Cerebellar nuclear complex (tissue), 1 donor: ENCODE results near the gene SCARF2.
"Not testable (repeated sequence)": the region's sequence is repeated elsewhere in the genome, so short reads cannot be mapped to it uniquely, and the experiment has no call there.

Experiments
- DNase-seq, 2 experiments: peaks; one replicate each; lab custom pipeline; 2025; lab: John Stamatoyannopoulos, UW

The SCARF2 gene

DNA sequence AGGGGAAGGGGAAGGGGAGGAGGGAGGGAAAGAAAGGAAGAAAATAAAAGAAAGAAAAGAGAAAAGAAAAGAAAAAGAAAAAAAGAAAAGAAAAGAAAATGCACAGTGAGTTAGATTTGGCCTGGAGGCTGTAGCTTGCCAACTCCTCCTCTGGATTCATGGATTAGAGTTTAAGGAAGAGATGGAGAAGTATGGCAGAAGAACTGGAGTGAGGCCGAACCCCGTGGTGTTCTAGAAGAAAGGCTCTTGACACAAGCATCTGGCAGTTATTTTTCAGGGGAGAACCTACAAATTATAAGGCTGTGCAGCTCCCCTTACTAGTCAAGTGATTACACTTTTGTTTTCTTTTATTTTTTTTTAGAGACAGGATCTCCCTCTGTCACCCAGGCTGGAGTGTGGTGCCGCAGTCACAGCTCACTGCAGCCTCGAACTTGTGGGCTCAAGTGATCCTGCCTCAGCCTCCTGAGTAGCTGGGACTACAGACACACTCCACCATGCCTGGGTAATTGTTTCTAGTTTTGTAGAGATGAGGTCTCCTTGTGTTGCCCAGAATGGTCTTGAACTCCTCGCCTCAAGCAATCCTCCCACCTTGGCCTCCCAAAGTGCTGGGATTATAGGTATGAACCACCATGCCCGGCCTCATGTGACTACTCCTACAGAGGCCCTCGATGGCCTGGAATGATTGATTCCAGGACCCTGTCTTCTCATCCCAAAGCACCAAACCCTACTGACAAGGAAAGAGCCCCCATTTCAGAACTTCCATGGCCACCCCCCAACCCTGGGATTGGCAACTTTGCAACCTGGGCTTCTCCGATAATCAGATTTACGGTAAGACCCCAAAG lies 24.2 kb downstream of the SCARF2 start:
- DNase-seq: no peak

DNA sequence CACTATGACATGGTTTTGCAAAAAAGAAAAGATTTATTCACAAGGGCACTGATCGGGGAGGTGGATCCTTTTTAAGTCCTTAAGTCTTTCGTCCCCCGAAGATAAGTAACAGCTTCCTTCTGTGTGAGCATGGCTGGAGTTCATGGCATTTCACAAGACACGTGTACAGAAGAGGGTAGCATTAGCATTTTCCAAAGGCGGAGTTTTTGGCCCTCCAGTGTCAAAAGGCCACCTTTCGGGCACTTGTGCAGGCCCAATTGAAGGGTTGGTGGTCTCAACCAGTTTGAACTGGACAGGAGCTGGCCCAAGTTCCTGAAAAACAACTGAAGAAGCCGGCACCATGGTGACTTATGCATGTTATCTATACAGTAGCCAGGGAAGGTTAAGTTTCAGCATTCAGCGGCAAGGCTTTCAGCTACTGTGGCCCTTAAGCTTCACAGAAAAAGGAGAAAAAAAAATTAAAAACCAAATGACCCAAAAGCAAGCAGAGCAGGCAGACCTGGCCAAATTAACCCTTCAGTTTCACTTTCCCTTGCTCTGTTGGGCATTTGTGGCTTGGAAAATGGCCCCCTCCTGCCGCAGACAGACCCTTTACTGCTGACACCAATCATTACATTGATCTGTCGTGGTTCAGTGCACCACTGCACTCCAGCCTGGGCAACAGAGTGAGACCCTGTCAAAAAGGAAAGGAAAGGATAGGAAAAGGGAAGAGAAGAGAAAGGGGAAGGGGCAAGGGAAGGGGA lies 25.0 kb downstream of the SCARF2 start:
- no peak for DNase-seq

DNA sequence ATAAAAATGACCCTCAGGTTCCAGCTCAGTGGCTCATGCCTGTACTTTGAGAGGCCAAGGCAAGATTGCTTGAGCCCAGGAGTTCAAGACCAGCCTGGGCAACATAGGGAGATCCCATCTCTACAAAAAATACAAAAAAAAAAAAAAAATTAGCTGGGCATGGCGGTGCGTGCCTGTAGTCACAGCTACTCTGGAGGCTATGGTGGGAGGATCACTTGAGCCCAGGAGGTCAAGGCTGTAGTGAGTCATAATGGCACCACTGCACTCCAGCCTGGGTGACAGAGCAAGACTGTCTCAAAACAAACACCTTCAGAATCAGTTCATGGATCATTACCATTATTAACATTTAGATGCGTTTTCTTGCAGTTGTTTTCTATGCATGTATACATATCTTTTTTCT lies 28.2 kb downstream of the SCARF2 start:
- DNase-seq: not testable (repeated sequence)

DNA sequence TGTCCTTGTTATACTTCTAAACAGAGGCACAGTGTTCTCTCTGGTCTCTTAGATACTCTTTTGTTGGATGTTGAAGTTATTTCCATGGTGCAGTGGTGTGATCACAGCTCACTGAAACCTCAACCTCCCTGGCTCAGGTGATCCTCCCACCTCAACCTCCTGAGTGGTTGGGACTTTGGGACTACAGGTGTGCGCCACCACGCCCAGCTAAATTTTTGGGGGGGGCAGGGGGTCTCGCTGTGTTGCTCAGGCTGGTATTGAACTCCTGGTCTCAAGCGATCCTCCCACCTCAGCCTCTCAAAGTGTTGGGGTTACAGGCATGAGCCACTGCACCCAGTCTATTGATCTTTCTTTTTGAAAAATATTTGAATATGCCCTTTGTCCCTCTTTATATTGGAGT lies 28.7 kb downstream of the SCARF2 start:
- DNase-seq: no peak

DNA sequence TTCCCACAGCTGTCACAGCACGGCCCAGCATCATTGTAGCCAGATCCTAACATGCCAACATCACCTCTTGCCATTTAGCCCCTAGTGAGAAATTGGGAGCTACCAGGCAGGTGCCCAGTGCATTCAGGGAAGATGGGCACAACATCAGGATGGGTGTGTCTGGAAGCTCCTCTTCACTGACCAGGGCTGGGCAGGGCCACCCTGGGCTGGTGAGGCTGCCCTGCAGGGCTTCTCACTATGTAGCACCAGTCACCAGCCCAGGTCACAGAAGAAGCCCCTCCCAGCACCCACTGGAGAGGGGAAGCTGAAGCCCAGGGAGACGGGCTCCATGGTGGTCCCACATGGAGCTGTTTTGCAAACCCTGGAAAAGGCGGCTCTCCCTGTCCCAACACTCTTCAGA lies 29.8 kb downstream of the SCARF2 start:
- DNase-seq: no peak

DNA sequence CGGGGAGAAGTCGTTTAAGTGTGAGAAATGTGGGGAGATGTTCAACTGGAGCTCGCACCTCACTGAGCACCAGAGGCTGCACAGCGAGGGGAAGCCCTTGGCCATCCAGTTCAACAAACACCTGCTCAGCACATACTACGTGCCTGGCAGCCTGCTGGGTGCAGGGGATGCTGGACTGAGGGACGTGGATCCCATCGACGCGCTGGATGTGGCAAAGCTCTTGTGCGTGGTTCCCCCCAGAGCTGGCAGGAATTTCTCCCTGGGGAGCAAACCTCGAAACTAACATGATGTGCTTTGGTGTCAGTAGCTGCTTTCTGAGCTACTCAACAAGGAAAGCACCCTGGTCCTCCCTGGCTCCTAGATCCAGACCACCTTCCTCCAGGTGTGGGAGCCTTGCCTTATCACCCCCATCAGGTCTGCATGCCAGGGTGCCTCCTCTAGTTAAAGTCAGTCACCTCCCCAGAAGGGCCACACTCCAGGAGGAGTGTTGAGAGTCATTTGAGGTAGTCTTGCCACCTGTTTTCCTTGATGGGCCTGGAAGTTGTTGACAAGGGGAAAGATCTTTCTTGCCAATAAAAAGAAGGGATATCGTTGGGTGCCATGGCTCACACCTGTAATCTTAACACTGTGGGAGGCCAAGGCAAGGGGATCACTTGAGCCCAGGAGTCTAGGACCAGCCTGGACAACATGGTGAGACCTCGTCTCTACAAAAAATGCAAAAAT lies 30.8 kb downstream of the SCARF2 start:
- no peak for DNase-seq

DNA sequence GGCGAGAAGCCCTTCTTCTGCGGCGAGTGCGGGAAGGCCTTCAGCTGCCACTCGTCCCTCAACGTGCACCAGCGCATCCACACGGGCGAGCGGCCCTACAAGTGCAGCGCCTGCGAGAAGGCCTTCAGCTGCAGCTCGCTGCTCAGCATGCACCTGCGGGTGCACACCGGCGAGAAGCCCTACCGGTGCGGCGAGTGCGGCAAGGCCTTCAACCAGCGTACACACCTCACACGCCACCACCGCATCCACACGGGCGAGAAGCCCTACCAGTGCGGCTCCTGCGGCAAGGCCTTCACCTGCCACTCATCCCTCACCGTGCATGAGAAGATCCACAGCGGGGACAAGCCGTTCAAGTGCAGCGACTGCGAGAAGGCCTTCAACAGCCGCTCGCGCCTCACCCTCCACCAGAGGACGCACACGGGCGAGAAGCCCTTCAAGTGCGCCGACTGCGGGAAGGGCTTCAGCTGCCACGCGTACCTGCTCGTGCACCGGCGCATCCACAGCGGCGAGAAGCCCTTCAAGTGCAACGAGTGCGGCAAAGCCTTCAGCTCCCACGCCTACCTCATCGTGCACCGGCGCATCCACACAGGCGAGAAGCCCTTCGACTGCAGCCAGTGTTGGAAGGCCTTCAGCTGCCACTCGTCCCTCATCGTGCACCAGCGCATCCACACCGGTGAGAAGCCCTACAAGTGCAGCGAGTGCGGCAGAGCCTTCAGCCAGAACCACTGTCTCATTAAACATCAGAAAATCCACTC lies 31.5 kb downstream of the SCARF2 start:
- no peak for DNase-seq

DNA sequence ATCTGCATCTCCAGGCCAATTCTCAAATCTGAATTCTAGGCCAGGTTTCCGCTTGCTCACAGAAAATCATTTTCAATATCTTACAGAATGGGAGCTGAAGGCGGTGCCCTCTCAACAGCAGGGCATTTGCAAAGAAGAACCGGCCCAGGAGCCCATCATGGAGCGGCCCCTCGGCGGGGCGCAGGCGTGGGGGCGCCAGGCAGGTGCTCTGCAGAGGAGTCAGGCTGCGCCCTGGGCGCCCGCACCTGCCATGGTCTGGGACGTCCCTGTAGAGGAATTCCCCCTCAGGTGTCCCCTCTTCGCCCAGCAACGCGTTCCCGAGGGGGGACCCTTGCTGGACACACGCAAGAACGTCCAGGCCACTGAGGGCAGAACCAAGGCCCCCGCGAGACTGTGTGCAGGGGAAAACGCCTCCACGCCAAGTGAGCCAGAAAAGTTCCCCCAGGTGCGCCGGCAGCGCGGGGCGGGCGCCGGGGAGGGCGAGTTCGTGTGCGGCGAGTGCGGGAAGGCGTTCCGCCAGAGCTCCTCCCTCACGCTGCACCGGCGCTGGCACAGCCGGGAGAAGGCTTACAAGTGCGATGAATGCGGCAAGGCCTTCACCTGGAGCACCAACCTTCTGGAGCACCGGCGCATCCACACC lies 32.2 kb downstream of the SCARF2 start:
- DNase-seq: no peak

DNA sequence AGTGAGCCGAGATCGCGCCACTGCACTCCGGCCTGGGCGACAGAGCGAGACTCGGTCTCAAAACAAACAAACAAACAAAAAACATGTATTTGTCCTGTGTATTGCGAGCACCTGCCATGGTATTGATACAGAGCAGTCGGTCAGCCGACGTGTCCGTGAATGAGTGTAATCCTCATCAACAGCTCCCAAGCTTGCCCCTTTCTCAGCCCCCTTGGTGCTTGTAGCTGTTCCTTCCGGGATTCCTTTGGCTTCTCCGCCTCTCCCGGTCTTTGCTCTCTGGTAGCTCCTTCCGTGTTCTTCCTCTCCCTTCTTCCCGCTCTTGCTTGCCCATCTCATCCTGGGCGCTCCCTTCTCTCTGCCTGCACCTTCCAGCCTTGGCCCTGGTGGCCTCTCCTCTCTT lies 32.7 kb downstream of the SCARF2 start:
- DNase-seq: no peak

DNA sequence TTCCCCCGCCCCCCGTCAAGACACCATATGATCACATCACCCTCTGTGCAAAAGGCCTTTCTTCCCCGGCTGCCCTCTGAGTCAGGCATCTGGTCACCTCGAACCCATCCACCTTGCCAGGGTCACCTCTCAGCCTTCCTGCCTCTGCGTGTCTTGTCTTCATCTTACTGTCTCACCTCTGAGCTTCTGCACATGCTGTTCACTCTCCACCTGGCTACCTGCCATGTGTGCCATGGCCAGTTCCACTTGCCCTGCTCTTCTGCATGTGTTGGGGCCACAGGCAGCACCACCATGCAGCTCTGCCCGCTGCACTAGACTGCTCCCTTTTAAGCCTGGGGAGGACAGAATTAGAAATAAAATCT lies 33.9 kb downstream of the SCARF2 start:
- no peak for DNase-seq

DNA sequence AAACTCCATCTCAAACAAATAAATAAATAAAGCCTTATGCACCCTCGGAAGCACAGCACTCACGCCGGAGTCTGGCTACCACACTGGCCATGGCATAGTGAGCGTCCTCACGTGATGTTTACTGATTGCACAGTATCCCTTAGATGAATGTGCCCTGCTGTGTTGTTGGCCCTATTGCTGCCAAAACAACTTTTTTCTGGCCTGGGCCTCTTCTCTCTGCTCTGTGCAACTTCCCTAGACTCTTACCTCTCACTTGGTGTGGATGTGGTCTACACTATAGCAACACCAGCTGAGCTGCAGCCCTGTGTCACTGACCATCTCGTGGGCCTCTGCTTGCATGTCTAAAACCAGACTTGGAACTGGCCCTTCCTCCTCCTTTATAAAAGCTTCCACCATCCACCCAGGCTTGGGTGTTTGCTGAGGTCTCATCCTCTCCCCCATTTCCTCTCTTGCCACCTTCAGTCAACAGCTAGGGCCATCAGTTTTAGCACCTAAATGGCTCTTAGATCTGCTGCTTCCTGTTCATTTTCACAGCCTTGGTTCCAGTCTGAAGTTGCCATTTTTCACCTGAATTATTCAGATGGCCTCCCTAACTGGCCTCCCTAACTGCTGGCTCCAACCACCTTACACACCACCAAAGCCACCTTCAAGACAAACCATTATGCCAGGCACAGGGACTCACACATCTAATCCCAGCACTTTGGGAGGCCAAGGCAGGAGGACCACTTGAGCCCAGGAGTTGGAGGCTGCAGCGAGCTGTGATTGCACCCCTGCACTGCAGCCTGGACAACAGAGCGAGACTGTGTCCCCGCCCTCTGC lies 34.5 kb downstream of the SCARF2 start:
- DNase-seq: no peak

DNA sequence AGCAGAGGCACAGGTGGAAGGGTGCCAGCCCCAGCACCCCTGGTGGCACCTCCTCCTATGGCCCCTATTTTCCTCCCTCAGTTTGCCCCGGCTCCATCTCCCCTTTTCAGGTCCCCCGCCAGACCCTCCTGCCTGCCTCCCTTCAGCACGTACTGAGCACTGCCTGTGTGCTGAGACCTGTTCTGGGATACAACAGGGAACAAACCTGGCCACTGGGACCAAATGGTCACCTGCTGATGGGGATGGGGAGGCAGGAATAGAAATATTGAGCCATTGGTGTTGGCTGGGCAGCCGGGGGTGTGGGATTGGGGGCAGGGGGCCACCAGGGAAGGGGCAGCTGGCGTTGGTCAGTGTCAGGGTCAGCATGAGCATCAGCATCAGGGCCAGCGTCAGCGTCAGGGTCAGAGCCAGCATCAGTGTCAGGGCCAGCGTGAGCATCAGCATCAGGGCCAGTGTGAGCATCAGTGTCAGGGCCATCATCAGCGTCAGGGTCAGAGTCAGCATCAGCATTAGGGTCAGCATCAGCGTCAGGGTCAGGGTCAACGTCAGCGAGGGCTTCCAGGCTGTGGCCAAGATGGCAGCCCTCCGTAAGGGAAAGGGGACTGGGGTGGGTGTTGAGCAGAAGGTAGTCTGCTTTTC lies 36.1 kb downstream of the SCARF2 start:
- DNase-seq: no peak

DNA sequence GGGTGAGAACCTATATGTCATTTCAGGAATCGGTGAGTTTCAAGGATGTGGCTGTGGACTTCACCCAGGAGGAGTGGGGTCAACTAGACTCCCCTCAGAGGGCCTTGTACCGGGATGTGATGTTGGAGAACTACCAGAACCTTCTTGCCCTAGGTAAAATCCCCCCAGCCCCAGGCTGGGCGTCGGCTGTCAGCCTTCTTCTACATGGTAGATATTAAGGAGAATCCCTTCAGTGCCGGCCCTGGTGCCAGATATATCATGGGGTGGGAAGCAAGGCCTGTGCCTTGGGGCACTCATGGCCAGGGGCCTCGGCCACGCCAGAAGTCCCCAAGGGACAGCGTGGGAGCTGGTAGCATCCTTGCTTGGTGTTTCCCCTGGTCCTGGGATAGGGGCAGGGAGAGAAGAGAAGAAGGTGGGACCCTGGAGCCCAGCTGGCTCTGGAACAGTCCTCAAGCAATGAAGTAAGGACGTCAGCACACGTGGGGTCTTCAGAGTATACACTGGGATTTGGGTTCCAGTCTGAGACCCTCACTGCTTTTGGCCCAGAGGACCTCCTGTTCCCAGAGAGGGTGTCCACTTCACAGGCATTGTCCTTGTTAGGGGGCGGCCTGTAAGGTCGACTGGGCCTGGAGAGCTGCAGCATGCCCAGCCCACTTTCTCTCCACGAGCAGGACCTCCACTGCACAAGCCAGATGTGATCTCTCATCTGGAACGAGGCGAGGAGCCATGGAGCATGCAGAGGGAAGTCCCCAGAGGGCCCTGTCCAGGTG lies 36.8 kb downstream of the SCARF2 start:
- no peak for DNase-seq

DNA sequence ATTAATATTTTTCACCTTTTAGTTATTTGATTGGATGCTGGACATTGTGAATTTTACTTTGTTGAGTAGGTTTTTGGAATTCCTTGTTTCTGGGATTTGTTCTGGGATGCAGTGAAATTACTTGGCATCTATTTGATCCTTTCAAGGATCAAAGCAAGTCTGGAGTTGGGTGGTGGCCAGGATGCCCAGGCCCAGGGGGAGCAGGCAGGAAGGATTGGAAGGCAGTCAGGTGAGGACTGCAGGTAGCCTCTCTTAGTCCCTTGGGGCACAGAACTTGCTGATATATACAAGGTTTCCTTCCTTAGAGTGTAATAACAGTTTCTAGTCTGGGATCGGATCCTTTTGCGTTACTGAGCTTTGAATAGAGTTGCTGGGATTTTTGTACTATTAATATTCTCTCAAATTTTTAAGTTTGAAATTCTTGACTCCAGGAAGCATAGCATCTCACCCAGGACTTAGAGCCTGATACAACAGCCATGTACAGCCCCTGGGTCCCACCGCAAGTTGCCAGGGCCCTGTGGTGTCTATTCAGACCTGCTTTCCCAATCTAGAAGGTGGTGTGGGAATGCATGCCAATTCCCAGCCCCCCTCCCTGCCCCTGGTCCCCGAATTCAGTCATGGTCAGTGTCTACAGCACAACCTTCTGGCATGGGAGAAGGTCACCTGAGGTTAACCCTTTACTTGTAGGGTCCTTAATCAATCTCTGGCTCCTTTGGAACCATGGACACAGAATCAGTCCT lies 37.6 kb downstream of the SCARF2 start:
- no peak for DNase-seq

DNA sequence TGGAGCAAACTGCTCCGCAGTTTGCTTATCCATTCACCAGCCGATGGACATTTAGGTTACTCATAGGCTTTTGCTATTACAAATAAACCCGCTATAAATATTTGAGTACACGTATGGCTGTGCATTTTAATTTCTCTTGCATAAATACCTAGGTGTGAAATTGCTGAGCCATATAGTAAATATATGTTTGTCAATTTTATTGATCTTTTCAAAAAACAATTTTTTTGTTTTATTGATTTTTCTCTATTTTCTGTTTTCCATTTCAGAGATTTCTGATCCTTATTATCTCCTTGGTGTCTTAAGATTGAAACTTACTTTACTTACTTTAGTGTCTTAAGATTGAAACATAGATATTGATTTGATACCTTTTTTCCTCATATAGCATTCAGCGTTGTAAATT lies 39.2 kb downstream of the SCARF2 start:
- no peak for DNase-seq

DNA sequence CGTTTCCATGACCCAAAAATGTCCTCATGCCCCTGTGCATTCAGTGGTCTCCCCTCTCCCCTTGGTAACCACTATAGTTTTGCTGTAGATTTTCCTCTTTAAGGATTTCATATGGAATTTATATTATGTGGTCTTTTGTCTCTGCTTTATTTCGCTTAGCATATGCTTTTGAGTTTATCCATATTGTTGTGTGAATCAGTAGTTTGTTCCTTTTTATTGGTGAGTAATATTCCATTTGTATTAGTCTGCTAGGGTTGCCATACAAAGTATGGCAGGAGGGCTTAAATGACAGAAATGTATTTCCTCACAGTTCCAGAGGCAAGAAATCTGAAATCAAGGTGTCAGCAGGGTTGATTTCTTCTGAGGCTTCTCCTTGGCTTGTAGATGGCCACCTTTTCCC lies 40.1 kb downstream of the SCARF2 start:
- DNase-seq: no peak

DNA sequence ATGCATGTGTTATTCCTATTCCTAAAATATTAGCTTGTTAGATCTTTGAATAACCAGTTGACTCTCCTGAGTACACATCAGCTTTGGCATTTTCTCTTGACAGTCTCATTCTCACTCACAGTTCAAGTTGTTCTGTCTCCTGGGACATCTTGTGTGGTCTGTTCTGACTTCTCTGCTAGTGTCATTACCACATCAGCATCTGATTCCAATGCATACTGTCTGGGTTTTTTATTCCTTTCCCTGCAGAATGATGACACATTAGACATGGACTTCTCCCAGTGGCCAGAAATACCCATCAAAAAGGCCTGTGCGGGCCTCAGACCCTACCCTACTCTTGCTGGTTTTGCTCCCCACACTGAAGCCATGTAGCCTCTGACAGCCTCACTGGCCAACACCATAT lies 41.0 kb downstream of the SCARF2 start:
- no peak for DNase-seq

DNA sequence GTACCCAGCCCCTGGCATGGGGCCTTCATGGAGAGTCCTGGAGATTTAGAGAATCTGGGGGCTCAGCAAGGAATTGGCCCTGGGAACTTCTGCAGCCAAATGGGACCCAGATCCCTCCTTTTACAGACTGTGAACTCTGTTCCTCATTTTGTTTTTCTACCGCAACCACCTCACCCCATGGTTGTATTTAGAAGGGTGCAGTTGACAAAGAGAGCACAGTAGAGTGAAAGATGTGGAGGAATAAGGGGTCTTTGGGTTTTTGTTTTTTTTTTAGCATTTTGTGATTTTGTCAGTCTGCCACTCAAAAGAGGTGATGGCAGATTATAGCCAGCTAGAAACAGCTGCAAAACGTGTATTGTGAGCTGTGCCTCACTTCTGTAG lies 41.7 kb downstream of the SCARF2 start:
- no peak for DNase-seq
